Left ventricle myocardium superior (tissue), 1 donor: Measurements from ENCODE around the gene MBD3L3. TPM values are rescaled to one million over a fixed set of nuclear protein-coding genes. Genes with fewer than 3 reads are reported as not detected.
"Not testable (repeated sequence)": the region's sequence is repeated elsewhere in the genome, so short reads cannot be mapped to it uniquely, and the experiment has no call there.

Source experiments
- ATAC-seq: fragments of 200-7000 bp; cut with Tn5 transposase; one replicate; pipeline ENCODE4 v1.9.1; 2020; ENCODE audit warnings: mild to moderate bottlenecking, moderate library complexity
- DNase-seq: peaks from one replicate; pipeline ENCODE4 v3.0.0-alpha.2; 2020
- intact Hi-C: fragments of 100-400 bp; cut with micrococcal nuclease; formaldehyde crosslinking; loops from one replicate; pipeline ENCODE4 v1.11.0; 2022
- total RNA-seq: library from RNA; stranded (reverse); fragmentation: NEBNext Ultra II Directional; extraction: Animal tissue kit (Norgen Biotek cat#: 25700); gene quantifications from one replicate; pipeline ENCODE4 v1.2.1, GENCODE V29; 2021
- donor health status: DM: no; HTN: yes; CAD: no; lungs with severe emphysema.

The MBD3L3 gene
- total RNA-seq, 1 donor from 2014 or later: not detected

DNA sequence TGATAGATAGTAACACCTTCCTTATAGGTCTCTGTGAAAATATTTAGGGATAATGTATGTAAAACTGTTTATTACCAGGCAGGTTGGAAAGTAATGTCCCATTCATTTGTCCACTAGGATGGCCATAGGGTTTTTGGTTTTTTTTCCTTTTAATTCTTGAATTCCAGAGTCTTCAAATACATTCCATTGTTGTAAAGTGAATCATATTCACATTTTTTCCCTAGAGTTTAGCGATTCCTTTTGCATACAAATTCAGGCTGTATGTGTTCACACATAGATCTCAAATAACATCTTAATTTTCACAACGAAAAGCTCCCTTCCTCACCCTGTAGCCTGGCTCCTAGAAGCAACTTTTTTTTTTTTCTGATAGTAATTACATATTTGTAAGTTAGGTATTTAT is 9.2 kb upstream of the MBD3L3 start:
- DNase-seq (no peak), ATAC-seq (no peak)
- intact Hi-C loops: no loop called here

DNA sequence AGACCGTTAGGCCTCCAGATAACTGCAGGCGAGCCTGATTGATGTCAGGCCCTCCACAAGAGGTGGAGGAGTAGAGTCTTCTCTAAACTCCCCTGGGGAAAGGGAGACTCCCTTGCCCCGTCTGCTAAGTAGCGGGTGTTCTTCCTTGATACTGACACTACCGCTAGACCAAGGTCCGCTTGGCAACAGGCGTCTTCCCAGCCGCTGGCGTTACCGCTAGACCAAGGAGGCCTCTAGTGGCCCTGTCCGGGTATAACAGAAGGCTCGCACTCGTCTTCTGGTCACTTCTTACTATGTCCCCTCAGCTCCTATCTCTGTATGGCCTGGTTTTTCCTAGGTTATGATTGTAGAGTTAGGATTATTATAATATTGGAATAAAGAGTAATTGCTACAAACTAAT is 8.6 kb upstream of the MBD3L3 start:
- intact Hi-C loops, ATAC-seq: not testable (repeated sequence)
- peak; percentile 29 for DNase-seq

DNA sequence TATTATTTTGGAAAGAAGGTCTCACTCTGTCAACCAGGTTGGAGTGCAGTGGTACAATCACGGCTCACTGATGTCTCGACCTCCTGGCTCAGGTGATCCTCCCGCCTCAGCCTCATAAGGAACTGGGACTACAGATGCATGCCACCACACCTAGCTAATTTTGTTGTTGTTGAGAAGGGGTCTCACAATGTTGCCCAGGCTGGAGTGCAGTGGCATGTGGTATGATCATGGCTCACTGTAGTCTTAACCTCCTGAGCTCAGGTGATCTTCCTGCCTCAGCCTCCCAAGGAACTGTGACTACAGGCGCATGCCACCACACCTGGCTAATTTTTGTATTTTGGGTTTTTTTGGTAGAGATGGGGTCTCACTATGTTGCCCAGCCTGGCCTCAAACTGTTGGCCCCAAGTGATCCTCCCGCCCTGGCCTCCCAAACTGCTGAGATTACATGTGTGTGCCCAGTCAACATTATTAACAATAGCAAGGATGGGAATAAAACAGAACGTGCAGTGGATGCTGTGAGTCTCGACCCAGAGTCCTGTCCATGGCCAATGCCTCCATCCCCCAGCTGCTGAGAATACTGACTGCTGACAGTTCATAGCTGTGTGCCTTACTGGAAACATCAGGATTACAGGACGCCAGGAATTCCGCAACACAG is 5.4 kb upstream of the MBD3L3 start:
- intact Hi-C loops: no loop called here

DNA sequence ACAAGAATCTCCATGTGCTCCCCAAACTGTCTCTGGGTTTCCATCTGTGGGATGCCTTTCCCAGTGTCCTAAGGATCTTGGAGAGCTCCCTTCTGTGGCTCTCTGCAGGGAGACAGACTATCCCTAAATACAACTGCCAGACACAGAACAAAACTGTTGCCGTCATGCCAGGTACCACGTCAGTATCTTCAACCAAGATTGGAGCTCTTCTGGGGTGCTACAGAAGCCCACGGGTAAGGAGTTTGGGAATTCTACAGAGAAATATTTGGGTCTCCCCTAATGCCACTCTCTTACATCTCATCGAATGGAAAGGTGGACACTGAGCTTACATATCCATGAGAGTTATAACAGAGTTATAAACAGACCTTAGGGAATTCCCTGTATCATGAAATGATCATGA is 4.9 kb upstream of the MBD3L3 start:
- ATAC-seq: no peak
- intact Hi-C loops: no loop called here
- no peak for DNase-seq

More for the DNA sequence above, 5.4 kb upstream of the MBD3L3 start:
- DNase-seq (no peak), ATAC-seq (no peak)

DNA sequence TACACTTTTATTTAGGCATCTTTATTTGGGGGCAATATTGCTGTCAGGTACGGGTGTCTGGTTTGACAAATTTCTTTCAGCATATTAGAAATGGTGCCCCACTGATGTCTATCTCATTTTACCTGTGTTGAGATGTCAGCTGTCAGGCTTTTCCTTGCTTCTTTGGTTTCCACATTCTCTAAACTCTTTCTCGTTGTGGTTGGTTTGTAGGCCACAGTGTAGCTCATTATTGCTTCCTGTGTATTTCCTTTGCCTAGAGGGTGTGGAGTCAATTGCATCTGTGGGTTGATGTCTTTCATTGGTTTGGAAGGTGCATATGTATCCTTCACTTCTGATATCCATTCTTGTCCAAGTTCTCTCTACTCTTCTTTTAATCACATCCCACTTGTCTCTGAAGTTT is 1.5 kb upstream of the MBD3L3 start:
- ATAC-seq, intact Hi-C loops, DNase-seq: not testable (repeated sequence)

DNA sequence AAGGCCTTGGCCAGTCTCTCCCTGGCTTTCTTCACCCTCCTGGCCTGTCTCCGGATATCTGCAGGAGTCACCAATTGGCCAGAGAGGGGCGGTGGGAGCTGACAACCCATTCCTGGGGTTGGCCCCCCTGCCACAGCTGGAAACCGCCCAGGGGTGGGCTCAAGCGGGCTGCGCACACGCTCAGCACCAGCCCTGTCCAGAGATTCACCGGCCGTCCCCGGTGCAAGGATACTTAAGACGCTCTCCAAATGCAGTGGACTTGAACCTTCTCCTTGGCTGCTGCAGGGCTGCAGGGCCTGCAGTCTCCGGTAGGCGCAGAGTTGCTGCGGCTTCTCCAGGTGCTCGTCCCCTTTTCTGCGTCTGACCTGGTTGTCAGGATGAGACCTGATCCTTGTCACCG is 2.1 kb downstream of the MBD3L3 start:
- intact Hi-C loops, DNase-seq, ATAC-seq: not testable (repeated sequence)

DNA sequence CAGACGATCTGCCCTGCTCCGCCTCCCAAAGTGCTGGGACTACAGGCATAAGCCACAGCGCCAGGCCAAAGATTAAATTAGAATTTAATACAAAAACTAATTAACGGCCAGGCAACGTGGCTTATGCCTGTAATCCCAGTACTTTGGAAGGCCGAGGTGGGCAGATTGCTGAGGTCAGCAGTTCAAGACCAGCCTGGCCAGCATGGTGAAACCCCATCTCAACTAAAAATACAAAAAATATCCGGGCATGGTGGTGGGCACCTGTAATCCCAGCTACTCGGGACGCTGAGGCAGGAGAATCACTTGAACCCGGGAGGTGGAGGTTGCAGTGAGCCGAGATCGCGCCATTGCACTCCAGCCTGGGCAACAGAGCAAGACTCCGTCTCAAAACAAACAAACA is 2.8 kb downstream of the MBD3L3 start:
- intact Hi-C loops, DNase-seq, ATAC-seq: not testable (repeated sequence)

DNA sequence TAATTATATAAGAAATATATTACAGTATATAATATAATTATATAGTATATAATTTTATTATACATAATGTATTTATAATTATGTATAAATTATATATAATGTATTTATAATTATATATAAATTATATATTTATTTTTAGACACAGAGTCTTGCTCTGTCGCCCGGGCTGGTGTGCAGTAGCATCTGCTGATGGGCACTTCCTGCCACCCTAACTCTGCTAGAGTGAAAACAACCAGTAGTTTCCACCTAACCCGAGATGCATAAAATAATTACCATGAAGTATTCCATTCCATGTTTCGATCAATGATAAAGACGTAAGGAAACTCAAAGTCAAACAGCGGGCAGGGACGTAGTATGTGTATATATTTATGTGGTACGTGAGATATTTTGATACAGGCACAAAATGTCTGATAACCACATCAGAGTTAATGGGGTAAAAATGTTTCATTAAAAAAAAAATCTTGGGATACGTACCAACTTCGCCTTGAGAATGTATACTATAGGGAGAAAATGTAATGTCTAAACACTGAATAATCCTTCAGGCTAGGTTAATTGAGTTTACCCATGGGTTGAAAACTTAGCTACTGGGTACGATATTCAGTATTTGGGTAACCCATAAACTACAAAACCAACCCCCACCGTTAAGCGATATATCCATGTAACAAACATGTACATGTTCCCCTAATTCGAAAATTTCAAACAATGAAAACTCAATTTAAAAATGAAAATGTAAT is 3.7 kb downstream of the MBD3L3 start:
- ATAC-seq, DNase-seq, intact Hi-C loops: not testable (repeated sequence)

DNA sequence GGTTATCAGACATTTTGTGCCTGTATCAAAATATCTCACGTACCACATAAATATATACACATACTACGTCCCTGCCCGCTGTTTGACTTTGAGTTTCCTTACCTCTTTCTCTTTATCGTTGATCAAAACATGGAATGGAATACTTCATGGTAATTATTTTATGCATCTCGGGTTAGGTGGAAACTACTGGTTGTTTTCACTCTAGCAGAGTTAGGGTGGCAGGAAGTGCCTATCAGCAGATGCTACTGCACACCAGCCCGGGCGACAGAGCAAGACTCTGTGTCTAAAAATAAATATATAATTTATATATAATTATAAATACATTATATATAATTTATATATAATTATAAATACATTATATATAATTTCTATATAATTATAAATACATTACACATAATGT is 5.6 kb downstream of the MBD3L3 start:
- ATAC-seq, intact Hi-C loops, DNase-seq: not testable (repeated sequence)

DNA sequence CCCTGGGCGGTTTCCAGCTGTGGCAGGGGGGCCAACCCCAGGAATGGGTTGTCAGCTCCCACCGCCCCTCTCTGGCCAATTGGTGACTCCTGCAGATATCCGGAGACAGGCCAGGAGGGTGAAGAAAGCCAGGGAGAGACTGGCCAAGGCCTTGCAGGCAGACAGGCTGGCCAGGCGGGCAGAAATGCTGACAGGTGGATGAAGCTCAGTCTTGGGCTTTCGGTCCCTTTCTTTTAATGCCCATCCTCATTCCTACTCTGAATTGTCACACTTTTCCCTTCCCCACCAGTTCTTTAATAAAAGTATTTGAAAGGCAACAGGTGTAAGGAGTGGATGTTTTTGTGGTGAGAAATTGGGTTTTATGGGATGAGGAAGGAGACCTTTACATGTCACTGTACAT is 7.1 kb downstream of the MBD3L3 start:
- DNase-seq, ATAC-seq, intact Hi-C loops: not testable (repeated sequence)

DNA sequence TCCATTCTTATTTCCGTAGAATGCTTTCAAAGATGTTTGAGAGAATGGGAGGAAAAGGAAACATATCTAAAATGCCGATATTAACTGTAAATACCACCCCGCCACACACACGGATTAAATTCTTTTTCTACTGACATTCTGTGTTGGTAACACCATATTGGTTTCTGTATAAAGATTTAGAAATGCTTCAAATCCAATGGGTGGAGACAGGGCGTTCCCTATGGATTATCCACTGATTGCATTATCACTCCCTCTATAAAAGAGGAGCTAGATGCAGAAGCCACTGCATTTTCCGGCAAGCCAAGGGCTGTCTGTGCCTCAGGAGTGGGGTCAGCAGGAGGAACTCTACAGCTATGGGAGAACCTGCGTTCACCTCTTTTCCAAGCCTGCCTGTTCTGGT is 9.5 kb downstream of the MBD3L3 start, which contains the start of gene MBD3L2:
Gene MBD3L2, plus strand, starts transcription at position 301 of the 400 bp plus-strand sequence. Its CDS starts 53 bp downstream, at position 354.
- intact Hi-C loops, DNase-seq, ATAC-seq: not testable (repeated sequence)

DNA sequence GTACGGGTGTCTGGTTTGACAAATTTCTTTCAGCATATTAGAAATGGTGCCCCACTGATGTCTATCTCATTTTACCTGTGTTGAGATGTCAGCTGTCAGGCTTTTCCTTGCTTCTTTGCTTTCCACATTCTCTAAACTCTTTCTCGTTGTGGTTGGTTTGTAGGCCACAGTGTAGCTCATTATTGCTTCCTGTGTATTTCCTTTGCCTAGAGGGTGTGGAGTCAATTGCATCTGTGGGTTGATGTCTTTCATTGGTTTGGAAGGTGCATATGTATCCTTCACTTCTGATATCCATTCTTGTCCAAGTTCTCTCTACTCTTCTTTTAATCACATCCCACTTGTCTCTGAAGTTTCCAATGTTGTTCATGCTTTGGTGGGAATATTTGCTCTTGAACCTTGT is 16.9 kb downstream of the MBD3L3 start:
- intact Hi-C loops, ATAC-seq, DNase-seq: not testable (repeated sequence)

DNA sequence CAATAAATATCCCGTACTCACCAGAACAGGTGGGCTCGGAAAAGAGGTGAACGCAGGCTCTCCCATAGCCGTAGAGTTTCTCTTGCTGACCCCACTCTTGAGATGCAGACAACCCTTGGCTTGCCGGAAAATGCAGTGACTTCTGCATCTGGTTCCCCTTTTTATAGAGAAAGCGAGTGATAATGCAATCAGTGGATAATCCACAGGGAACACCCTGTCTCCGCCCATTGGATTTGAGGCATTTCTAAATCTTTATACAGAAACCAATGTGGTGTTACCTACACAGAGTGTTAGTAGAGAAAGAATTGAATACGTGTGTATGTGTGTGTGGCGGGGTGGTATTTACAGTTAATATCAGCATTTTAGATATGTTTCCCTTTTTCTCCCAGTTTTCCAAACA is 18.4 kb downstream of the MBD3L3 start, which contains the start of gene MBD3L4:
Gene MBD3L4, minus strand, starts transcription at position 101 of the 400 bp plus-strand sequence. Its CDS starts 35 bp downstream, at position 66.
- DNase-seq, ATAC-seq, intact Hi-C loops: not testable (repeated sequence)

DNA sequence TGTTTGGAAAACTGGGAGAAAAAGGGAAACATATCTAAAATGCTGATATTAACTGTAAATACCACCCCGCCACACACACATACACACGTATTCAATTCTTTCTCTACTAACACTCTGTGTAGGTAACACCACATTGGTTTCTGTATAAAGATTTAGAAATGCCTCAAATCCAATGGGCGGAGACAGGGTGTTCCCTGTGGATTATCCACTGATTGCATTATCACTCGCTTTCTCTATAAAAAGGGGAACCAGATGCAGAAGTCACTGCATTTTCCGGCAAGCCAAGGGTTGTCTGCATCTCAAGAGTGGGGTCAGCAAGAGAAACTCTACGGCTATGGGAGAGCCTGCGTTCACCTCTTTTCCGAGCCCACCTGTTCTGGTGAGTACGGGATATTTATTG is 28.2 kb downstream of the MBD3L3 start, which contains the start of gene MBD3L5:
Gene MBD3L5, plus strand, starts transcription at position 301 of the 400 bp plus-strand sequence. Its CDS starts 34 bp downstream, at position 335.
- ATAC-seq, intact Hi-C loops, DNase-seq: not testable (repeated sequence)

DNA sequence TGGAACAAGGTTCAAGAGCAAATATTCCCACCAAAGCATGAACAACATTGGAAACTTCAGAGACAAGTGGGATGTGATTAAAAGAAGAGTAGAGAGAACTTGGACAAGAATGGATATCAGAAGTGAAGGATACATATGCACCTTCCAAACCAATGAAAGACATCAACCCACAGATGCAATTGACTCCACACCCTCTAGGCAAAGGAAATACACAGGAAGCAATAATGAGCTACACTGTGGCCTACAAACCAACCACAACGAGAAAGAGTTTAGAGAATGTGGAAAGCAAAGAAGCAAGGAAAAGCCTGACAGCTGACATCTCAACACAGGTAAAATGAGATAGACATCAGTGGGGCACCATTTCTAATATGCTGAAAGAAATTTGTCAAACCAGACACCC is 29.7 kb downstream of the MBD3L3 start:
- intact Hi-C loops, DNase-seq, ATAC-seq: not testable (repeated sequence)

DNA sequence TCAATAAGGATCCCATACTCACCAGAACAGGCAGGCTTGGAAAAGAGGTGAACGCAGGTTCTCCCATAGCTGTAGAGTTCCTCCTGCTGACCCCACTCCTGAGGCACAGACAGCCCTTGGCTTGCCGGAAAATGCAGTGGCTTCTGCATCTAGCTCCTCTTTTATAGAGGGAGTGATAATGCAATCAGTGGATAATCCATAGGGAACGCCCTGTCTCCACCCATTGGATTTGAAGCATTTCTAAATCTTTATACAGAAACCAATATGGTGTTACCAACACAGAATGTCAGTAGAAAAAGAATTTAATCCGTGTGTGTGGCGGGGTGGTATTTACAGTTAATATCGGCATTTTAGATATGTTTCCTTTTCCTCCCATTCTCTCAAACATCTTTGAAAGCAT is 37.1 kb downstream of the MBD3L3 start, which contains the start of gene MBD3L2B:
Gene MBD3L2B, minus strand, starts transcription at position 101 of the 400 bp plus-strand sequence. Its CDS starts 34 bp downstream, at position 67.
- intact Hi-C loops, ATAC-seq: not testable (repeated sequence)

DNA sequence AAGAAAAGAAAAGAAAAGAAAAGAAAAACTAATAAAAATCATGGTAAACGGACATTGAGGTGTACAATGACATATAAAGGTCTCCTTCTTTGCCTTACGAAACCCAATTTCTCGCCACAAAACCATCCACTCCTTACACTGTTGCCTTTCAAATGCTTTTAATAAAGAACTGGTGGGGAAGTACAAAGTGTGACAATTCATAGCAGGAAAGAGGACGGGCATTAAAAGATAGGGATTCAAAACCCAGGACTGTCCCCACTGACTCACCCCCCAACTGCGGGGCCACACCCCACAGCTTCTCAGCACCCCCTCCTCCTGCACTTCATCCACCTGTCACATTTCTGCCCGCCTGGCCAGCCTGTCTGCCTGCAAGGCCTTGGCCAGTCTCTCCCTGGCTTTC is 39.6 kb downstream of the MBD3L3 start:
- ATAC-seq (no peak), DNase-seq (no peak)
- intact Hi-C loops: no loop called here

More for the DNA sequence above, 37.1 kb downstream of the MBD3L3 start, which contains the start of gene MBD3L2B:
- not testable (repeated sequence) for DNase-seq

DNA sequence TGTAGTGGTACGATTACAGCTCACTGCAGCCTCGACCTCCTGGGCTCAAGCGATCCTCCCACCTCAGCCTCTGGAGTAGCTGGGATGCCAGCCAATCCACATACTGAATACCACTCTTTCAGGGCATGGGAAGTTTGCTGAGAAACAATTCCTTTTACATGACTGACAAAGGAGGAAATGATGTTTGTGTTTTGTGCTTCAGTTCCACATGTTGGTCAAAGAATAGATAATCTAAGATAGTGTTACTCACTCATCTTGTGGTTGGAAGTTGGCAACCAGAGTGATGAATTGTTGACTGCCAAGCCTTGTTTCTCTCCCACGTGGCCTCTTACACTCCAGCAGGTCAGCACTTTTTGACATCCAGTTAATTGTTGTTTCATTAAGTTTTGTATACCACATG is 44.8 kb downstream of the MBD3L3 start:
- ATAC-seq (no peak), DNase-seq (no peak)
- intact Hi-C loops: no loop called here

DNA sequence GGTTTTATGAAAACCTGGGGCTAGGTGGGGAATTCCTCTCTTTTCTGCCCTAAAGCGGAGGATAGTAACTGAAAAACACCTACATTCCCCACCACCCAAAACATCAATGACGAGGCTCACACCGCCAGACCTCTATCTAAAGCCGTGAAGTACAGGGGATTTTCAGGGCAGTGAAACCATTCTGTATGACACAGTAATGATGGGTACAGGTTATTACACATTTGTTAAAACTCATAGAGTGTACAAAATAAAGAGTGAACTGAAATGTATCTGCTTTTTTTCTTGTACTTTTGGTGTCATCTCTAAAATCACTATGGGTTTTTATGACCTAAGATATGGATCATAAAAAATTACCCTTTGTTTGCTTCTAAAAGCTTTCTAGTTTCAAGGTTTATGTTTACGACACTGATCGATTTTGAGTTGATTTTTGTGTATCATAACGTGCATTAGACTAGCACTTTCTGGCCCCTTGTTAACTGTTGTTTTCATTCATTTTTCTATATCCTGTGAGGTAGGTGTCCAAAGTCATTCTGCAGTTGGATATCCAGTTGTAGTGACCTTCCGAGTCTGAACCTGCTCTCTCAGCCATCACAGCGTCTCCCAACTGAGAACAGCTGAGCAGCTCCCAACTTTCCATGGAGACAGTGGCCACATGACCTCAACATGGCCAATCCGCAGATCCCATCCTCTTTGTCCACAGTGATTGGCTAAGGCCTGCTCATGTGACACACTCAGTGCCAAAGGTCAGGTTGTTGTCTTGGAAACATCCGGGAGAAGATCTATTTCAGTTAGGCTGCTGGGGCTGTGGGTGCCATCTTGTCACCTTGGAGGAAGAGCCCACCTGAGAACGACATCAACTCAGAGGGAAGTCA is 47.5 kb downstream of the MBD3L3 start:
- intact Hi-C loops: no loop called here
- ATAC-seq (no peak), DNase-seq (no peak)
